Activated CD8-positive, alpha-beta T cell treated with anti-CD3 and anti-CD28 coated beads for 36 hours (primary cell): ENCODE measurements around the gene DNPEP. TPM values are rescaled to one million over a fixed set of nuclear protein-coding genes. Genes with fewer than 3 reads are reported as not detected.
"Not testable (repeated sequence)": the region's sequence is repeated elsewhere in the genome, so short reads cannot be mapped to it uniquely, and the experiment has no call there.

Experiments used
- ATAC-seq: fragments of 200-7000 bp; cut with Tn5 transposase; one replicate; pipeline ENCODE4 v1.10.0; 2021; ENCODE audit warnings: mild to moderate bottlenecking, moderate library complexity
- CTCF ChIA-PET: fragments of 350-600 bp; sonication (Branson Sonifier 250); formaldehyde crosslinking; loops from one replicate; lab custom pipeline; 2021; ENCODE audit warnings: antibody characterized with exemption; lab: Charles Lee
- POLR2A ChIA-PET: fragments of 350-600 bp; sonication (Branson Sonifier 250); formaldehyde crosslinking; loops from one replicate; lab custom pipeline; 2021; ENCODE audit warnings: antibody characterized with exemption; lab: Charles Lee
- DNase-seq: peaks from one replicate; pipeline ENCODE4 v3.0.0-alpha.2; 2020
- H3K27ac Mint-ChIP-seq: one replicate; pipeline ENCODE4 v1.8.0; 2021; ENCODE audit warnings: mild to moderate bottlenecking, mixed read lengths
- H3K27me3 Mint-ChIP-seq: one replicate; pipeline ENCODE4 v1.8.0; 2021; ENCODE audit warnings: mixed read lengths
- H3K36me3 Mint-ChIP-seq: one replicate; pipeline ENCODE4 v1.8.0; 2021; ENCODE audit warnings: low read depth, mixed read lengths
- H3K4me1 Mint-ChIP-seq: one replicate; pipeline ENCODE4 v1.8.0; 2021; ENCODE audit warnings: low read depth, mixed read lengths
- H3K4me3 Mint-ChIP-seq: one replicate; pipeline ENCODE4 v1.8.0; 2021; ENCODE audit warnings: mild to moderate bottlenecking, moderate library complexity, mixed read lengths
- H3K9me3 Mint-ChIP-seq: one replicate; pipeline ENCODE4 v1.8.0; 2021; ENCODE audit warnings: mixed read lengths
- intact Hi-C: fragments of 100-400 bp; cut with micrococcal nuclease; formaldehyde crosslinking; loops from one replicate; pipeline ENCODE4 v1.10.0; 2022
- total RNA-seq, 2 experiments: library from RNA; stranded (reverse); gene quantifications; one replicate each; pipeline ENCODE4 v1.2.3, GENCODE V29; 2021
- TF ChIP-seq, protein P1 (sequence below): fragments of 200-600 bp; IDR thresholded peaks from one replicate; pipeline ENCODE4 v1.8.0; 2022; ENCODE audit warnings: antibody characterized with exemption, mild to moderate bottlenecking

The DNPEP gene
- total RNA-seq, 2 experiments from 2014 or later = 112 to 113 TPM

DNA sequence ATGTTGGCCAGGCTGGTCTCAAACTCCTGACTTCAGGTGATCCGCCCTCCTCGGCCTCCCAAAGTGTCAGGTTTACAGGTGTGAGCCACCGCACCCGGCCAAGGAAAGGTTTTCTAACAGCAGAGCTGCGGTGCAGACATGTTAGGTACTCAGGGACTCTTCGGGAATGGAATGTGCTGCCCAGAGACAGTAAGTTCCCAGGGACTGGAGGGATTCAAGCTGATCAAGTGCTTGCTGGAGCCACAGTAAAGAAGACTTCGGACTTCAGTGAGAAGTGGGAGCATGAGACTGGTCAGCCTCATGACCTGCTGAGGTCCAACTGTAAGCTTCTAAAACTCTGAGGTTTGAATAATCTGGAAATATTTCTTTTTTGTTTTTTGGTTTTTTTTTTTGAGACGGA is 22.7 kb upstream of the DNPEP start:
- ChIA-PET POLR2A (no interaction called here), CTCF (interaction anchor here (1.7 kb wide), 1 partner anchor 119 kb away, joined by 9 read pairs; no protein-coding TSS in a partner anchor)
- ATAC-seq (no peak), DNase-seq (no peak)
- Mint-ChIP-seq H3K36me3 (no peaks in the 10 kb centered on the region), H3K4me3 (no peak overlapping the region), H3K4me1 (no peaks in the 10 kb centered on the region), H3K27me3 (peaks cover 14% of the 10 kb centered on the region), H3K27ac (no peak overlapping the region), H3K9me3 (peaks cover 2% of the 10 kb centered on the region)
- intact Hi-C loops = no loop called here
- TF ChIP-seq, protein P1, sequence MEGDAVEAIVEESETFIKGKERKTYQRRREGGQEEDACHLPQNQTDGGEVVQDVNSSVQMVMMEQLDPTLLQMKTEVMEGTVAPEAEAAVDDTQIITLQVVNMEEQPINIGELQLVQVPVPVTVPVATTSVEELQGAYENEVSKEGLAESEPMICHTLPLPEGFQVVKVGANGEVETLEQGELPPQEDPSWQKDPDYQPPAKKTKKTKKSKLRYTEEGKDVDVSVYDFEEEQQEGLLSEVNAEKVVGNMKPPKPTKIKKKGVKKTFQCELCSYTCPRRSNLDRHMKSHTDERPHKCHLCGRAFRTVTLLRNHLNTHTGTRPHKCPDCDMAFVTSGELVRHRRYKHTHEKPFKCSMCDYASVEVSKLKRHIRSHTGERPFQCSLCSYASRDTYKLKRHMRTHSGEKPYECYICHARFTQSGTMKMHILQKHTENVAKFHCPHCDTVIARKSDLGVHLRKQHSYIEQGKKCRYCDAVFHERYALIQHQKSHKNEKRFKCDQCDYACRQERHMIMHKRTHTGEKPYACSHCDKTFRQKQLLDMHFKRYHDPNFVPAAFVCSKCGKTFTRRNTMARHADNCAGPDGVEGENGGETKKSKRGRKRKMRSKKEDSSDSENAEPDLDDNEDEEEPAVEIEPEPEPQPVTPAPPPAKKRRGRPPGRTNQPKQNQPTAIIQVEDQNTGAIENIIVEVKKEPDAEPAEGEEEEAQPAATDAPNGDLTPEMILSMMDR = no peak

DNA sequence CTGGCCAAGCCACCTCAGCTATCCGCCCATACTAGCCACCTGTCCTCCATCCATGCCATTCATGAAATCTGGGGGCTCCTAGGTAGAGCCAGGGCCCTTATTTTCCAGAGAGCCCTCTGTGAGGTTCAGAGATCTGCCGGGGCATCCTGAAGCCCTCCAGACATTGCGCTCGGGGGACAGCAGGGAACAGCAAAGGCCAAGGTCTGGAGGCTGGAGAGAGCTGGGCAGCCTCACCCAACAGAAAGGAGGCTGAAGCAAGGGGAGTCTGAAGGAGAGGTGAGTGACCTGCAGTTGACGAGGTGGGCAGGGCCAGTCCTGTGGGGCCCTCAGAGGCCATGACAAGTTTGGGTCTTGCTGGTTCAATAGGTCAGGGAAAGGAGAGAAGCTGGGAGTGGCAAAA is 21.9 kb upstream of the DNPEP start:
- intact Hi-C loops = no loop called here
- H3K9me3 Mint-ChIP-seq = peaks cover 2% of the 10 kb centered on the region
- TF ChIP-seq, protein P1 = no peak
- H3K4me1 Mint-ChIP-seq = no peaks in the 10 kb centered on the region
- H3K27ac Mint-ChIP-seq = no peak overlapping the region
- ChIA-PET POLR2A (no interaction called here), CTCF (interaction anchor here (1.7 kb wide), 1 partner anchor 120 kb away, joined by 9 read pairs; no protein-coding TSS in a partner anchor)
- H3K36me3 Mint-ChIP-seq = no peaks in the 10 kb centered on the region
- no peak for ATAC-seq
- DNase-seq = no peak
- no peak overlapping the region for H3K4me3 Mint-ChIP-seq
- peaks cover 12% of the 10 kb centered on the region for H3K27me3 Mint-ChIP-seq

DNA sequence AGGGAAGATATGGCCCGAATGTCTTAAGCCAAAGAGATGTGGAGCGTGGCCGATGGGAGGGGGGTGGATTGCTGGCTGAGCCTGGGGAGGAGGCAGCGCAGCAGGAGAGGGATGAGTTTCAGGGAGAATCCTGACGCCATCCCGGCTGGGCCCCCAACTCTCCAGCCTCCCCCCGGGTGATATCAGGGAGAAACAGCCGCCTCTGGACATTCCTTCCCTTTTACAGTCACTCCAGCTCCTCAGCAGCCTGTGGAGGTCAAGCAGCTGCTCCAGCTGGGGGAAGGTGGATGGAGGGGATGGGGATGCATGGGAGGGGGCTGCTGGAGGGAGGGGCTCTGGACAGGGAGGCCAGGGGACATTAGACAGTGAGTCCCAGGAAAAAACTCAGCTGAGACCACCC is 20.9 kb upstream of the DNPEP start:
- TF ChIP-seq, protein P1 = no peak
- H3K4me3 Mint-ChIP-seq = no peak overlapping the region
- no peaks in the 10 kb centered on the region for H3K36me3 Mint-ChIP-seq
- ChIA-PET POLR2A (no interaction called here), CTCF (interaction anchor here (1.0 to 1.3 kb wide), 2 partner anchors 31 to 87 kb away, joined by 3 read pairs; a partner anchor contains a TSS)
- H3K27me3 Mint-ChIP-seq = peaks cover 13% of the 10 kb centered on the region
- no peak for DNase-seq
- intact Hi-C loops = no loop called here
- no peaks in the 10 kb centered on the region for H3K4me1 Mint-ChIP-seq
- peaks cover 2% of the 10 kb centered on the region for H3K9me3 Mint-ChIP-seq
- H3K27ac Mint-ChIP-seq = no peak overlapping the region
- ATAC-seq = no peak

- no peak for ATAC-seq
- Mint-ChIP-seq H3K4me1 (no peaks in the 10 kb centered on the region), H3K4me3 (no peak overlapping the region), H3K27me3 (peaks cover 16% of the 10 kb centered on the region), H3K27ac (no peak overlapping the region), H3K9me3 (peaks cover 2% of the 10 kb centered on the region), H3K36me3 (no peaks in the 10 kb centered on the region)
- no peak for DNase-seq
- POLR2A ChIA-PET = interaction anchor here (0.7 kb wide), 1 partner anchor 90 kb away, joined by 3 read pairs; no protein-coding TSS in a partner anchor
- TF ChIP-seq, protein P1 = no peak
- intact Hi-C loops = no loop called here
- CTCF ChIA-PET = interaction anchor here (1.0 to 1.3 kb wide), 2 partner anchors 31 to 88 kb away, joined by 3 read pairs; a partner anchor contains a TSS
Observed at GRCh38 chr2:219408204-219408603, 20.5 kb upstream of the DNPEP start.

DNA sequence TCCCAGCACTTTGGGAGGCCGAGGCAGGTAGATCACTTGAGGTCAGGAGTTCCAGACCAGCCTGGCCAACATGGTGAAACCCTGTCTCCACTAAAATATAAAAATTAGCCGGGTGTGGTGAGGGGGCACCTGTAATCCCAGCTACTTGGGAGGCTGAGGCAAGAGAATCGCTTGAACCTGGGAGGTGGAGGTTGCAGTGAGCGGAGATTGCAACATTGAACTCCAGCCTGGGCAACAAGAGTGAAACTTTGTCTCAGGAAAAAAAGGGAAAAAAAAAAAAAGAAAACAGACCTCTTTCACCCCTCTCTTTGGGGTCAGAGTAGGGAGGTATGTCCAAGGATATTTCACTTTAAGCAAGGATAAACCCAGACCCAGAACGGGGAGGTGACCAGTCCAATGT is 19.6 kb upstream of the DNPEP start:
- DNase-seq, ATAC-seq, POLR2A ChIA-PET, intact Hi-C loops, H3K9me3 Mint-ChIP-seq, CTCF ChIA-PET, H3K36me3 Mint-ChIP-seq, H3K4me1 Mint-ChIP-seq, H3K4me3 Mint-ChIP-seq, H3K27ac Mint-ChIP-seq: not testable (repeated sequence)
- peaks cover 14% of the 10 kb centered on the region for H3K27me3 Mint-ChIP-seq
